C4-2B (cell line): ENCODE data around the gene FRA10AC1.

Source experiments
- H3K27ac ChIP-seq: fragments of 450-650 bp; 2 replicates; pipeline ENCODE4 v1.5.1; 2017
- CTCF ChIP-seq: fragments of 450-650 bp; conservative IDR thresholded peaks from 2 replicates; pipeline ENCODE4 v1.5.1; 2017; ENCODE audit warnings: mild to moderate bottlenecking
- ZFX ChIP-seq: fragments of 450-650 bp; IDR thresholded peaks from 2 replicates; pipeline ENCODE4 v1.6.1; 2017

FRA10AC1 gene

DNA sequence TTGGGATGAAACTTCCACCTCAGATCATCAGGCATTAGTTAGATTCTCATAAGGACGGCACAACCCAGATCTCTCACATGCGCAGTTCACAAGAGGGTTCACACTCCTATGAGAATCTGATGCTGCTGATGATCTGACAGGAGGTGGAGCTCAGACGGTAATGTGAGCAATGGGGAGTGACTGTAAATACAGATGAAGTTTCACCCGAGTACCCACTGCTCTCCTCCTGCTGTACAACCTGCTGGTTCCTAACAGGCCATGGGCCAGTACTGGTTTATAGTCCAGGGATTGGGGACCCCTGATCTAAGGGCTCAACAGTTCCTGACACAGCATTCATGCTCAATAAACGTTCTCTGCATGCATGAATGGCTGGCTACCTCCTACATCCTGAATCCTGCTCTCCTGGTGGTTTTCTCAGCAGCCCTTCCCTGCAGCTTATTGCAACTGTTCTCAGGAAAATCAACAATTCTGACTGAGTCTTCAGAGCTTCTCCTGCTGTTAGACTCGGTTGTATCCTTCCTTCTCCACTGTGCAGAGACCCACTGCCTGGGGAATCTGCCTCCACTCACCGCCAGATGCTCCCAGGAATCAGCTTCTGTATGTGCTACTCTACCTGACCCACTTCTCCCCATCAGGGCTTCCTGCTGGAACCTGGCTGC is 72.6 kb downstream of the FRA10AC1 start:
- no peak overlapping the region for H3K27ac ChIP-seq
- TF ChIP-seq CTCF = no peak
- no peak for TF ChIP-seq ZFX

GRCh38 chr10:93628858-93629257 is 73.5 kb downstream of the FRA10AC1 start:
- TF ChIP-seq ZFX (no peak), CTCF (no peak)
- H3K27ac ChIP-seq = no peak overlapping the region

DNA sequence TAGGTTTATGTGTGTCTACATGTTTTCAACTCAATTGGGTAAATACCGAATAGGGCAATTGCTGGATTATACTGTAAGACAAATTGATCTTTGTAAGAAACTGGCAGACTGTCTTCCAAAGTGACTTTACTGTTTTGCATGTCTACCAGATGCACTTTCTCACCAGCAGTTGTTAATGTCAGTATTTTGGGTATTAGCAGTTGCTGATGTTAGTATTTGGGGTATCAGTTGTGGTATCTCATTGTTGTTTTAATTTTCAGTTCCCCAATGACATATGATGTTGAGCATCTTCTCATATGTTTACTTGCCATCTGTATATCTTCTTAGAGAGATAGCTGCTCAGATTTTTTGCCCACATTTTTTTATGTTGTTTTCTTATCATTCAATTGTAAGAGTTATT is 79.5 kb downstream of the FRA10AC1 start:
- no peak overlapping the region for H3K27ac ChIP-seq
- TF ChIP-seq CTCF (no peak), ZFX (no peak)

- no peak overlapping the region for H3K27ac ChIP-seq
- no peak for TF ChIP-seq CTCF
- no peak for TF ChIP-seq ZFX
Measured at GRCh38 chr10:93620925-93621324, 81.5 kb downstream of the FRA10AC1 start.
